Measurements from ENCODE around the gene OSR1.

The OSR1 gene

DNA sequence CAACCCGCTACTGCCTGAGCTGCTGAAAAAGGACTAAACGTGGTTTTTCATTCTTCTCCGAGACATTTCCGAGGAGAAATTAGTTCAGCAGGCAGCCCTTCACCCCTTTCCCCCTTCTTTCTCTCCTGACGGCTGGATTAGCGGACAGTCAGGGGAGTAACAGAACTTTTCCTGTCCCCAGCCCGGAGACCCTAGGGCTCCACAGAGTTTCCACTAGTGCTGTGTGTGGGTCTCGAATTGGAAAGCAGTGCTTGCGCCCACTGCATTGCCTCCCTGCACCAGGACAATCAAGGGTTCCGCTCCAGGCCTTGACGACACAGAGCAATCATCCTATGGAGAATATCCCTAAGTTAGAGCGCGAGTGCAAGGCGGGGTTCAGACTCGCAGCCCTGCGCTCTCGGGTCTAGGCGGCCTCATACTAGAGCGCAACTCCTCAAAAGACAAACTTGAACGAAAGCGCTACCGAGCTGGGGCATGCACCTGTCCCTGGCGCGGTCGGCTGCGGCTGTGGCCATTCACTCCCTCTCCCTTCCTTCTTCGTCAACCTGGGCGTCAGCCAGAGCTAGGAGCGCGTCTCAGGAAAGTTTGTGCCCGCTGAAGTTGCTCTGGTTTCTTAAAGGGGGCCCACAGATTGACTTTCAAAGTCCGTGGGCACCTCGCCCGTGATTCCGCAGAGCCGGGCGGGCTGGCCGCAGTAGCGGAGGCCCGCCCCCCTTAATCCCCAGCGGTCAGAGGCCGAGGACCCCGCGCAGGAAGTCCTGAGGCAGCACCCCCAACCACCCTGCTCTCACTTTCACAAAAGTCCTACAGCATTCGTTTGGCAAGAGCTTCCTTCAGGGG lies 801 bp downstream of the OSR1 start:
- DNase-seq, result no peak

- DNase-seq, result no peak
These were observed 1.6 kb downstream of the OSR1 start for GRCh38 chr2:19356545-19357401.

DNA sequence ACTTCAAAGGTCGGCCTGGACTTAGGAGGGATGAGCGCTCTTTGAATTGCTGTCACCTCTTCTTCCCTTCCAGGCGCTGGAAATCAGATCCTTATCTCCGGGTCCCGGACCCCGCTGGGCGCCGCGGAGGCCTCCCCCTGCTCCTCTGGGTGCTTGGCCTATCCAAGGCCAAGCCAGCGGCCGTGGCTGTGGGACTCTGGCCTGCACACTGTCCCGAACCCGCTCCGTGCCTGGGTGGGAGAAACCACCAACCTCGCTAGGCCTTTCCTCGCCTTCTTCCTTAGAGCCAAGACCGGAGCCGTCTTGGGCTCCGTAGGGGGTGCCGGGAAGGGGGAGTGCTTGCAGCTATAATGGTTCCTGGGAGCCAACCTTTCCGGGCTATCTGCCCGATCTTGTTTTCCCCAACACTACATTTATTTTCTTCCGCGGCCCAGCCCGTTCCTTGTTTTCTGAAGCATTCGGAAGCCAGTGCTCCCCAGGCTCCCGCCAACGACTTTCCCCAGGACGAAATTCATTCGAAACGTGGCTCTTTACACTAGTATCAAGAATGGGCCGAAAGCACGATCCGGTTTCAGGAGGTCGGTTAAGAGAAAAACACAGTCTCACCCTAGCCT lies 2.4 kb downstream of the OSR1 start:
- no peak for DNase-seq

DNA sequence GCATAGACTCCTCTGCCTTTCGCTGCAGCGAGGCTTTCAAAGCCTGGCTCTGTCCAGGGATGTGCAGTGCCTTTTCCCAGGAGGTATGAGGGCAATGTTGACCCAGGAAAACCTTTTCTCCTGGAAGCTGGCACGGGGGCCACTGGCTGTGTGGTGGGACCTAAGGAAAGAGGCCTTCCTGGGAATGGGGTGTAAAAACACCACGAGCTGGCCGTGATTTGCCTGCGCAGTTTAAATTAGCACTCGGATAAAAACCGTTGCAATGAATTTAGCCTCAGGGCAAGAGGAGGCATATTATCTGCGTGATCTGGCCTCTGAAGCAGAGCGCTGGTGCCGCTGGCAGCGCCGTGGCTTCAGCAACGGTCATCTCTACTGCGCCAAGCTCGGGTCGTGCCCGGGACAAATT lies 3.0 kb downstream of the OSR1 start:
- no peak for DNase-seq

DNA sequence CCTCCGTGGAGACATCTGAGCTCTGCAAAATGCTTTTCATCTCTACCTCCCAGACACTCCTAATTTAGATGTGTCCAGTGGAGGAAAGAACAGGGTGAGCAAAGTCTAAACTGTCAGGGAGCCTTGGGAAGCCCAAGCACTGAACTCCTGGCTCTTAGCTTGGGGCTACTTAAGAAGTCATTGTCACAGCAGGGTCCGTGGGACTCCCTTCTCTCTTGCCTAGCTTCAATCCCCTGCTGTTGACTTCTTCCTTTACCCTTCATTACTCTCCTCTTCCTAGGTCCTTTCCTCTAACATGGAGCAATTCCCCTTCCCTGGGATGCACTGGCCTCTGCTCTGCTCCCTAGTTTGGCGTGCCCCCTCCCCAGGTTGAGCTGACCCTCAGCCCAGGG lies 3.4 kb downstream of the OSR1 start:
- DNase-seq, result no peak

- DNase-seq, result no peak
These were observed 4.7 kb downstream of the OSR1 start for GRCh38 chr2:19353721-19354050.

DNA sequence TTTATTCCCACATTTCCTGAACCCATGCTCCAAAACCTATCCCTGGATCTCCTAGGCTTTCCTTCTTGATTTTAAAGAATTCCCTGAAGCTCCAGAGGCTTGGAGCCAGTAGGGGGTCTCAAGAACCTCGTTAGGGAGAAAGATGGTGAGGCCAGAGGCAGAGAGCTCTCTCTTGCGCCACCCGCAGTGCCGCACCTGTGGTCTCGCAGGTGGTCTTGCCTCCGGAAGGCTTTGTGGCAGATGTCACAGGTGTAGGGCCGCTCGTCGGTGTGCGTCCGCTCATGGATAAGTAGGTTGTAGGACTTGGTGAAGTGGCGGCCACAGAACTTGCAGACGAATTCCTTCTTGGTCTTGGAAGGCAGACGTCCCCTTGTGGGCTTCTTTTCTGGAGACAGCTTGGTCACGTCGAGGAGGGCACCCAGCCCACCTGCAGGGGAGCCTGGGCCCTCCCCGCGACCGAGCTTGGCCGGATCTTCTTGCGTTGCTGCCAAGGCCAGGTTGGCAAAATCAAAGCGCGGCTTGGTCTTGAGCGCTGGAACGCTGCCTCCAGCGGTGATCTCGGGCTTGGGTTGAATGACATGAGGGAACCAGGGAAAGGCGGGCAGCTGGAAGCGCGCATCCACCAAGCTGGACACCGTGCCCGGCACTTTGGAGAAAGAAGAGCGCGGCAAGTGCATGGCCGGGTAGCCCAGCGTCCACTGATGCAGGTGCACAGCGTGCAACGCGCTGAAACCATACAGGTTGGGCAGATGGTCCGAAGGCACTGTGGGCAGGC lies 5.3 kb downstream of the OSR1 start:
- no peak for DNase-seq

DNA sequence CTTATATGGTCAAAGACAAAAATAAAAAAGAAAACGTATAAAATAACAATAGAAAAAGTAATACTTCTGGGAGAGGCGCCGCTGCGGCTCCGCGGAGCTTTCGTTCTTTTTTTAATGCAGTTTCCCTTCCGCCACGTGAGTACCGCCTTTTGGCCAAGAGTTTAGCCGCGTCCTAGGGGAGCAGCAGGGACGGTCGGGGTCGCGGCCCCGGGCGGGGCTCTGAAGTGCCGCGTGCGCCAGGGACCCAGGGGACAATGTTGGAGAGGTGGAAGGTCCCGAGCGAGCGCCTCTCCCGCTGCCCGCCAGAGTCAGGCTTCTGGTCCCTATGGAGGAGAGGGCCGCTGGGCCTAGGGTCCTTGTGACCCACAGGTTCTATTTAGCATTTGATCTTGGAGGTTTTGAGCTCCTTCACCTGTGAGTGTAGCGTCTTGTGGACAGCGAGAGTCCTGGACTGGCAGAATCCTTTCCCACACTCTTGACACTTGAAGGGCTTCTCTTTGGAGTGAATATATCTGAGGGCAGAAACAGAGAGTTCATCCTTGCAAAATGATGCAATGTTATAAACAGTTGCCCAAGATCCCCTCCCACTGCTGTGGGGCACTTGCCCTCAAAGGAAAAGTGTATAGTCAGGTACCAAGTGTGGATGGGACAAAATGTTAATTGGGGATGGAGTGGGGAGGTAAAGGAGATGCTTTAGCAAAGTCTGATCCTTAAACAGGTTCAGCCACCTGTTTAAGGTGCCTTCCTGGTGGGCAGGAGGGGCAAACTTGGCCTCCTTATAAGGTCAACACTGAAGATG lies 6.3 kb downstream of the OSR1 start:
- peak; percentile 23 for DNase-seq

- DNase-seq, result no peak
These were observed 6.9 kb downstream of the OSR1 start for GRCh38 chr2:19351499-19351898.

DNA sequence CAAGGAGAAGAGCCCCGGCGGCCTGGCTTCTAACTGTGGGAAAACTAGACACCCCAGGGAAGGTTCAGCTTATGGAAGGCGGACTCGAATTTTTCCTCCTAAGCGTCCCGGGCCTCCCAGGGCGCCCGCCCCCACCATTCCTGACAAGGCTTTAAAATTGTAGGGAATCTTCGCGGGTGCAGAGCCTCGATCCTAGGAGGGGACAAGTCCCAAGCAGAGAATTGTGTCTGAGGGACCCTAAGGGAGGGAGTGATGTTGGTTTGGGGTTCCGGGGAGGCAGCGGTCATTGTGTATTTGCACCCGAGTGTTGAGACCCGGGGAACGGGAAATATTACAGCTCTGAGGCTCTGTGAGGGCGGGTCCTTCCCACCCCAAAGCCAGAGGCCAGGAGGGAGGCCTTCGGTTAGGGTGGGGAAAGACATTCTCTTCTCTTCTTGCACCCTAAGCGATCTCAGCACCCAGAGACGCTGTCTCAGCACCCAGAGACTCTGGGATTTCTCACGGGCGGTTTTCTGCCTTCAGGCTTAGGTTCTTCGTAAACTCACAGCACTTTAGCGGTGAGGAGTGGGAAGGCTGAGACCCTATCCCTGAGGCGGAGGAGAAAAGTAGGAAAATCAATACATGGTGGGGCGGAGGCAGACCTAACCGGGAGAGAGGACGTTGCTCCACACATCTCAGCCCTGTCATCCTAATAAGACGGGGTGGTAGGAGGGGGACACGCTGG lies 7.6 kb downstream of the OSR1 start:
- no peak for DNase-seq

DNA sequence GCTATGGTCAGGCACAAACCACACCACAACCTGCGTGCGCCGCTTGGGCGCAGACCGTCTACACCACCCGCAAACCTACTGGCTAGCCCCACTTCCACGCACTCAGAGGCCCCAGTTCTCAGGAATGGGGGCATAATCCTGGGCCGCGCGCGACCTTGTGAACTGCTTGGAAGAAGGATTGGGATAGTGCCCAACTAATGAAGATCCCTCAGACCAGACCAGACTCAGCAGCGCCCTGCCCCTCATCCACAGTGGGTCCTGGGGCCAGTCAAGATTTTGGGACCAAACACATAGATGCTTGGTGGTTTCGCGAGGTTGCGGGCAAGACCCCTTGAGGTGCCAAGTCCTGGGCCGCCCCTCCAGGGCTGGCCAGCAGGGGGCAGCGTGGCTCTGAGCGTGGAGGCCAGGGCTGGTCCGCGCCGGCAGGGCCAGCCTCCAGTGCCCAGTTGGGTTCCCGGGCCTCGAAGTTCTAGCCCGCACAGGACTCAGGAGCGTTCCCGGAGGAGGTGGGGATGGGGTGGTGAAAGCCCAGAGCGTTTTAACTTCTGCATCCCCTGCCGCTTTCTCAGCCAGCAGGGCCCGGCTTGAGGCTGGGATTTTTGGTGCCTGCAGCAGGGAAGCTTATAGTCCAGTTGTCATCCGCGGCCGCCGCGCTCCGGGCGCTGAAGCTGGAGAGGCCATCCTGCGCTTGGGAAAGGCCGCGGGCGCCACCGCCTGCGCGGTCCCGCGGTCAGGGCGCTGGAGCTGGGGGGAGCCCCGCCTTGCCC lies 8.3 kb downstream of the OSR1 start:
- peak; percentile 60 for DNase-seq

DNA sequence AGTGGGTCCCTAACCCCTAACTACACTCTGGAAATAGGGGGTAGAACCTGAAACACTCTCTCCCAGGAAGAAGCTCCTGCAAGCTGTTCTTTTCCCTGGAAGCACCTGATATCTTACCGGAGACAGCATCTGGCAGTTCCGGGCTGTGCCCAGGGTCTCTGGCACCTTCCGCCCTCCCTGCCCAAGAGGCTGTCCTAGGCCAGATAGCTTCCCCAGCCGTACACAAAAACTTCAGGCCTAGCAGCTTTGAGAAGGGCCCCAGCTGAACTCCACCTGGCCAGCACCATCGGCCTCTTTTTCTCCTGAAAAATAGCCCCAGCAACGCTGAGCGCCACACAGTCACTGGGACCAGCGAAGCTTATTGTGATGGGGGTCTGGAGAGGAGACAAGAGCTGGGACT lies 9.7 kb downstream of the OSR1 start:
- DNase-seq, result no peak

DNA sequence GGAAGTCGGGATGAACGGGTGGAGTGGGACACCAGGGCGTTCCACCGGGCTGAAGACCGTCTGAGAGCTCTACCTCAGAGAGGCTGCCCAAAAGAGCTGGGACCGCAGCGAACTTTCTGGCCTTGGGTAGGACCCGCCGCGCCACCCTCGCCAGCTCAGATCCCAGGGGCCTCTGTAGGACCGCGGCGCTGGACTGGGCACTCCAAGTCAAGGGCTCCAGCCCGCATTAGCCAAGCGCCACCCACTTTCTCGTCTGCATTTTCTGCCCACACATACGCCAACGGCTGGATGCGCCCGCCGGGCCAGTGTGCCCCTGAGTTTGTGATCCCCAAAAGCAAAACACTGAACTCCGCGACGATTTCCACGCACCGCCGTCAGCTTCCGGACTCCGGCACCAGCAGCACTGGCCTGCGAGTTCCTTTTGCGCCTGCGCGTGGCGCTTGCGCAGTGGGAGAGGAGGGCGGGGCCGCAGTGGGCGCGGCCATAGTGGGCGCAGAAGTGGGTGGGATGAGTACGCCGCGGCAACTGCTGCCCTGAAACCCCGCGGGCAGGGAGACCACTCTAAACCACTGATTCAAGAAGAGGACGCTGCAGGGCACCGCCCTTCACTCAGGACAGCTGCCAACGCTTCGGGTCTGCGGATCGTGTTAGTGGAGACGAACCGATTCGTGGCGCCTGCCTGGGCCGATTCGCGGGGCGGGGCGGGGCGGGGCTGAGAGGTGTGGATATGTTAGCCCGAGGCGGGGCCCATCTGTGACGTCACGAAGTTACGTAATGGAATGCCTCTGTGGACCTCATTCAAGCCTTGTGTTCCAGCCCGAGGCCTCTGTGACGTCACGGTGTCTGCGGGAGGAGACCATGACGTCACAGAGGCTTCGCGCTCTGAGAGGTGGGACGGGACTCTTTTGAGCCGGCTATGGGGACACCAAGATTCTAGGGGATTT lies 10.5 kb downstream of the OSR1 start:
- DNase-seq, result peak; percentile 98

- peak; percentile 27 for DNase-seq
These were observed 11.3 kb downstream of the OSR1 start for GRCh38 chr2:19346983-19347618.

- no peak for DNase-seq
These were observed 20.7 kb downstream of the OSR1 start for GRCh38 chr2:19337742-19338141.

- no peak for DNase-seq
These were observed 21.2 kb downstream of the OSR1 start for GRCh38 chr2:19337202-19337601.

- no peak for DNase-seq
These were observed 21.6 kb downstream of the OSR1 start for GRCh38 chr2:19336781-19337180.

GRCh38 chr2:19332503-19332902 lies 25.9 kb downstream of the OSR1 start:
- no peak for DNase-seq

DNA sequence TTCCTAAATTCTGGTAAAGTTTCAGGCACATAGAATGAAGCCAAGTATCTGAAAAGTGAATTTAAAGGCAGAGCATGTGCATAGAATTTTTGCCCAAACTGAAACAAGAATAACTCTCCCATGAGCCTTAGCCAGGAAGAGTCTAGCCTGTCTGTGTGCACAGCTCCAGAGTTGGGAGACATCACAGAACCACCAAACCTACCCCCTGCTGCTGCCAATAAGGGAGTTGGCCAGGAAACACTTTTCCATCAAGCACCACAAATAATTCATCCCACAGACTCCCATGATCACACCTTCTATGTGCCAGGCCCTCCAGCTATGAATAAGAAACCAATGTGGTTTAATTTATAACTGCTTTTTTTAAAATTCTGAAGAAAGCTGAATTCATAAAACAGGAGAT lies 27.0 kb downstream of the OSR1 start:
- no peak for DNase-seq

Measured in inflammatory macrophage treated with lipopolysaccharide for 4 hours (primary cell).